Measurements from ENCODE around the gene VOPP1. TPM values are rescaled to one million over a fixed set of nuclear protein-coding genes. Genes with fewer than 3 reads are reported as not detected.

VOPP1 gene
- total and polyA plus RNA-seq, 9 of the 15 experiments (the other 6 are each of a cell fraction or from before 2014, with no cell fraction given): 8.2 to 45.8 (median 31.2) TPM

DNA sequence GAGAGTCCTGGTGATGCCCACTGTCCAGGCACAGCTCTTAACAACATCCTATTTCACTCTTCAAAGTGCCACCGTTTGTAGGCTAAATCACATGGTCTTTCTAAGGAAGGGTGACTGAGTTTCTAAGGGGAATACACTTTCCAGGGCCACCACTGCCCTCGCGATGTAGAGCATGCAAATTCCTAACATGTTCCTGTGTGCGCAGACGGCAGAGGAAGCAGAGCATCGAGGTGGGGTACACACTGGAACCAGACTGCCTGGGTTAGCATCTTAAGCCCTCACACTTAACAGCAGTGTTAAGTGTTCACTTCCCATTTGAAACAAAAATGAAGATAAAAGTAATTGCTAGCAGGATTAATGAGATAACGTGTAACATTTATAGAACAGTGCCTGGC, 3.0 kb downstream of the VOPP1 start:
- H3K27ac ChIP-seq (ENCODE audit: extremely low read depth, low read depth, low read length): no peak overlapping the region
- intact Hi-C loops (cut with micrococcal nuclease): no loop called here
- CTCF ChIA-PET (ENCODE audit: low intra/inter-chr PET ratio): no interaction called here

More for the DNA sequence above, 3.0 kb downstream of the VOPP1 start:
- peaks cover 69% of the 10 kb centered on the region for H3K79me2 ChIP-seq (ENCODE audit: control insufficient read depth, insufficient read depth, low read length)
- in situ Hi-C loops (cut with MboI): no loop called here
- peaks cover 15 to 35% of the 10 kb centered on the region in 2 experiments for H3K4me1 ChIP-seq (replicated peaks in 1 of 2; ENCODE audit: control insufficient read depth in 2 of 2, insufficient read depth in 2 of 2, low read length in 2 of 2)
- no peaks in the 10 kb centered on the region for H3K27me3 ChIP-seq (ENCODE audit: control insufficient read depth in 2 of 2, insufficient read depth in 2 of 2, low read length in 2 of 2)
- TF ChIP-seq CC2D1A (IDR thresholded peaks at IDR 0.05) (no peak), CREBBP (IDR thresholded peaks at IDR 0.05; ENCODE audit: low read depth, low read length) (no peak), ZNF707 (CRISPR knock-in tag; conservative IDR thresholded peaks at IDR 0.05) (no peak), NCOA2 (IDR thresholded peaks at IDR 0.05; ENCODE audit: partially characterized antibody in 2 of 2) (no peak), RBM25 (IDR thresholded peaks at IDR 0.05; ENCODE audit: low read depth, low read length, severe bottlenecking) (no peak)
- TF ChIP-seq, protein P1, sequence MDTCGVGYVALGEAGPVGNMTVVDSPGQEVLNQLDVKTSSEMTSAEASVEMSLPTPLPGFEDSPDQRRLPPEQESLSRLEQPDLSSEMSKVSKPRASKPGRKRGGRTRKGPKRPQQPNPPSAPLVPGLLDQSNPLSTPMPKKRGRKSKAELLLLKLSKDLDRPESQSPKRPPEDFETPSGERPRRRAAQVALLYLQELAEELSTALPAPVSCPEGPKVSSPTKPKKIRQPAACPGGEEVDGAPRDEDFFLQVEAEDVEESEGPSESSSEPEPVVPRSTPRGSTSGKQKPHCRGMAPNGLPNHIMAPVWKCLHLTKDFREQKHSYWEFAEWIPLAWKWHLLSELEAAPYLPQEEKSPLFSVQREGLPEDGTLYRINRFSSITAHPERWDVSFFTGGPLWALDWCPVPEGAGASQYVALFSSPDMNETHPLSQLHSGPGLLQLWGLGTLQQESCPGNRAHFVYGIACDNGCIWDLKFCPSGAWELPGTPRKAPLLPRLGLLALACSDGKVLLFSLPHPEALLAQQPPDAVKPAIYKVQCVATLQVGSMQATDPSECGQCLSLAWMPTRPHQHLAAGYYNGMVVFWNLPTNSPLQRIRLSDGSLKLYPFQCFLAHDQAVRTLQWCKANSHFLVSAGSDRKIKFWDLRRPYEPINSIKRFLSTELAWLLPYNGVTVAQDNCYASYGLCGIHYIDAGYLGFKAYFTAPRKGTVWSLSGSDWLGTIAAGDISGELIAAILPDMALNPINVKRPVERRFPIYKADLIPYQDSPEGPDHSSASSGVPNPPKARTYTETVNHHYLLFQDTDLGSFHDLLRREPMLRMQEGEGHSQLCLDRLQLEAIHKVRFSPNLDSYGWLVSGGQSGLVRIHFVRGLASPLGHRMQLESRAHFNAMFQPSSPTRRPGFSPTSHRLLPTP (IDR thresholded peaks at IDR 0.05; ENCODE audit: borderline replicate concordance, extremely low read depth, insufficient read length): no peak
- DNase-seq (ENCODE audit: extremely low read depth in 1 of 4, low spot score in 3 of 4): no peak
- no peak overlapping the region for H2AFZ ChIP-seq (ENCODE audit: low read depth, low read length)
- ATAC-seq: no peak
- FAIRE-seq: no peak
- BruUV-seq (replicated peaks): no TSS peak
- POLR2A ChIA-PET: interaction anchor here (0.6 to 0.7 kb wide), 2 partner anchors 296 to 519 kb away, joined by 3 read pairs; no protein-coding TSS in a partner anchor
- no peak overlapping the region; the same call in 1 of the 2 replicates for H3K4me2 ChIP-seq (ENCODE audit: insufficient read depth, low read length)
- no peaks in the 10 kb centered on the region for H3K9me3 ChIP-seq (replicated peaks; ENCODE audit: control insufficient read depth, insufficient read depth, low read depth, low read length)
- H3K36me3 ChIP-seq (ENCODE audit: control insufficient read depth, insufficient read depth, low read length): no peaks in the 10 kb centered on the region
- peaks cover 14% of the 10 kb centered on the region; the same call in 1 of the 2 replicates for H4K20me1 ChIP-seq (replicated peaks; ENCODE audit: control insufficient read depth, insufficient read depth, low read length)
- no peaks in the 10 kb centered on the region for H3K9me1 ChIP-seq (ENCODE audit: control insufficient read depth, insufficient read depth, low read length)
- no peak overlapping the region for H3K4me3 ChIP-seq
- WGBS (ENCODE audit: insufficient coverage, low coverage, missing lambda C conversion rate): 56% methylated on average over 7 of the region's 7 CpGs
- H3K9ac ChIP-seq (ENCODE audit: insufficient read depth in 1 of 2, low read depth in 2 of 2, low read length in 2 of 2): peak overlapping the region in 1 of 2 experiments; percentile 48; a peak in 1 of 4 replicates
